ENCODE data around the gene GJD4.

The GJD4 gene

DNA sequence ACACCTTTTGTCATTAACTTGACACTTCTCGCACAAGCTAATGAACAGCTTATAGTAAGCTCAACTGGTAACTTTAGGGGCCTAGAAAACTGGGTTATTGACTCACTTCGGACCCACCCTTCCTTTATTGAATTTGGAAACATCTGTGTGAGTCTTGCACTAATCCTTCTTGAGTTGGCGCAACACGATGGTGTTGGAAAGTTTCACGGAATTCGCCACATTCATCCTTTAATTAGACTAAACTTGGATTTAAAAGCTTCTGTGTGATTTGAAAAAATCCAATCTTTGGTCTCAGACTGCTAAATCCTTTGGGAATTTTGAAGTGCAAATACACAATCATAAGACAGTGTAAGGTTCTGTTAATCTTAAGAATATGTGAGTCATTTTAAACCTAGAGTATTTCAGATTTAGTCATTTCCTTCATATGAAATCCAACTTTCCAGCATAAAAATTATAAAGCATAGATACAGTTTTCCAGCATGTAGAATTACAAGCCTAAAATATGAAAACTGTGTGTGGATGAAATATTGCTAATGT lies 21.9 kb downstream of the GJD4 start:
- peak; percentile 38 for DNase-seq (ENCODE audit: low read depth)

DNA sequence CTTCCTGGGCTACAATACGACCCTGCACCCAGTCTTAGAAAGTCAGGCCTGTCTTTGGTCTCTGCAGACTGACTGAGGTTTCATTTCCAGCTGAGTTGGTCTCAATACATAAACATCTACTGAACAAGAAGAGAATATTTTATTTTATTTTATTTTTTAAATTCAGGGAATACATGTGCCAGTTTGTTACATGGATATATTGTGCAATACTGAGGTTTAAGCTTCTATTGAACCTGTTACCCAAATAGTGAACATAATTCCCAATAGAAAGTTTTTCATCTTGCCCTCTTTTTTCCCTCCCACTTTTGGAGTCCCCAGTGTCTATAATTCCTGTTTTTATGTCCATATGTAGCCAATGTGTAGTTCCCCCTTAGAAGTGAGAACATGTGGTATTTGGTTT lies 26.3 kb downstream of the GJD4 start:
- no peak for DNase-seq (ENCODE audit: low read depth)

DNA sequence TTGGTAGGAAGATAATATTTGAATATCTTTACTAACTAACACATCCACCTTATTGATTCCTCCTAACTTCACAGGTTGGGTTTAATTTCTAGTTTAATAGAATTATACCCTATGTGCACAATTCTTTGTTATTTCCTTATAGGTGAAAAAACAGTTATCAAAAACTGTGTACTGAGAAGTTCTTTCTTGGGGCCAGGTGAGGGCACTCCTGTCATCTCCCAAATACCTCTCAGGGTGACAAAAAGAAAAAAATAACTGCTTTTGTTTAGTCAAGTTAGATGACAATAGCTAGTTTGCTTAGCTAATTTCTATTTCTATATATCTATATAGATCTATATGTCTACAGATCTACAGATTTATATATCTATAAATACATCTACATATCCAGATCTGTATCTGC lies 26.9 kb downstream of the GJD4 start:
- no peak for DNase-seq (ENCODE audit: low read depth)

DNA sequence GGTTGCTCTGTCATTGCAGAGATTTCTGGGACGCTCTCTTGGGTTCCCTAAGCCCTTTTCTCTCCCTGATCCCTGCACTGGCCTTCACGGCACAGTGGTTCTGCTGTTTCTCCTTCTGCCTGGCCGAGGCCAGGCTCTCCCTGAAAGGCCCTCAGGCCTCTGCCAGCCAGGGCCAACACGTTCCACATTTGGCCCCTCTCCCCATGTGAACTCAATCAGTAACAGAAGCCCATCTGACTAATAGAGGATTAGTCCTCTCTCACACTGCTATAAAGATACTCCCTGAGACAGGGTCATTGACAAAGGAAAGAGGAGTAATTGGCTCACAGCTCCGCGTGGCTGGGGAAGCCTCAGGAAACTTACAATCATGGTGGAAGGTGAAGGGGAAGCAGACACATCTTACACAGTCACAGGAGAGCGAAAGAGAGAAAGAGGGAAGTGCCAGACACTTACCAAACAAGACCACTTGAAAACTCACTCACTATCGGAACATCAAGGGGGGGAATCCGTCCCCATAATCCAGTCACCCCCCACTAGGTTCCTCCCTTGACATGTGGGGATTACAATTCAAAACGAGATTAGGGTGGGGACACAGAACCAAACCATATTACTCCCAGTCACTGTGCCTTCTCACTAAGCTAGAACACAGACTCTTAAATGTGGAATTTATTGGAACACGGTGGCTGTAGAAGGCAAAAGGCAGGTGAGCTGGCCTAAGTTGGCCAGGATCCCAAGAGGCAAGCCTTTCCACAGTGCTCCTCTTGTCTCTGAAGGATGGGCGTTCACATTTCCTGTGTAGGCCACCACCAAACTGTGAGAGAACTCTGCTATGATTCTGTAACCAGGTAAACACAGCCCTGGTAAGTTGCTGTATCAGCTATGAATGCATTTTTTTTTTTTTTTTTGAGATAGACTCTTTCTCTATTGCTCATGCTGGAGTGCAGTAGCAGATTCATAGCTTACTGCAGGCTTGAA lies 28.2 kb downstream of the GJD4 start:
- DNase-seq (ENCODE audit: low read depth), result no peak

DNA sequence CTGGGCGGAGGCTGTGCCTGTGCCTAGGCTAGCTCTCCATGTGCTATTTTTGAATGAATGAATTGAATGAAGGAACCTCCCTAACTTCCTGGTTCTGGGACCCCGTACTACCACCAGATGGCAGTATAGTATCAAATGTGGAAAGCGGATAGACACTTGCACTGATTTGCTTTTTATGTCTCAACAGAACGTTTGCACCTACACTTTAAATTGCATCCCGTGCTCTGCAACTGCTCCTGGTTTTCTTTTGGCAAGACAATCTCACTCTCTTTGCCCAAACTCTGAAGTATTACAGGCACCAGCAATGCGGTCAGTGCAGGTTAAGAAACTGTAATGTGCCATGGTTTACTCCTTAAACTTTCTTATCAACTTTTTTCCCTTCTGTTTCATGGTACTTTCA lies 30.4 kb downstream of the GJD4 start:
- DNase-seq (ENCODE audit: low read depth), result peak; percentile 62

DNA sequence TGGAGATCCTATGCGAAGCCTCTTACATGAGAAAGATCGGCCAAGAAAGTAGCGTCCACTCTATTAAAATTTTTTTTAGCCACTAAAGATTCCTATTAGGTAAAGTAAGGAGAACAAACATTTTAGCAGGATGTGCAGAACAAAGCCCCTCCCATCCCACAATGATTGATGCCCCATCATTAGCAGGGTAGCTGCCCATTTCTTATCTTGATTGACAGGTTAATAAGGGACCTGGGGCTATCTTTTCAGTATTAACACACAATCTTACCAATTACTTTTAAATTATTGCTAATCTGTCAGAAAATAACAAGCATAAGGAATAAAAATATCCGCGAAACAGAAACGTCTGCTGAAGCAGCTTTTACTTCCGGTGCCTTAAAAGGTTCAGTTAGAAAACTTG lies 31.8 kb downstream of the GJD4 start:
- no peak for DNase-seq (ENCODE audit: low read depth)

DNA sequence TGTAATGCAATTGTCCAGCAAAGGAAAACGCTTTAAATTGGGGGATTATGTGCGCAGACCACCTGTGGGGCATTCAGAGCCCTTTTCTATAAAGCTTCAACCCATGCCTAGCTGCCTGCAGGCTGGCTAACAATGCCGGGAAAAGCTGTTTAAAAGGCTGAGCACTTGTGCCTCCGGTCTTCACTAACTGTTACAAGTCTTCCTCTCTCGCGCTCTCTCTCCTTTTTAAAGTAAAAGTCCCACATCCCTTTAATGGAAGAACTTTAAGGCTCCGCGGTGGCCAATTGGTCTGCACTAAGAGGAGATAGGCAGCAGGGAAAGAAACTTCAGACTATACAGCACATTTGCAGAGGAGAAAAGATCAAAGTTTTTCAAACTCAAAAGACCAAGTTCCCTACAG lies 32.3 kb downstream of the GJD4 start:
- DNase-seq (ENCODE audit: low read depth), result no peak

DNA sequence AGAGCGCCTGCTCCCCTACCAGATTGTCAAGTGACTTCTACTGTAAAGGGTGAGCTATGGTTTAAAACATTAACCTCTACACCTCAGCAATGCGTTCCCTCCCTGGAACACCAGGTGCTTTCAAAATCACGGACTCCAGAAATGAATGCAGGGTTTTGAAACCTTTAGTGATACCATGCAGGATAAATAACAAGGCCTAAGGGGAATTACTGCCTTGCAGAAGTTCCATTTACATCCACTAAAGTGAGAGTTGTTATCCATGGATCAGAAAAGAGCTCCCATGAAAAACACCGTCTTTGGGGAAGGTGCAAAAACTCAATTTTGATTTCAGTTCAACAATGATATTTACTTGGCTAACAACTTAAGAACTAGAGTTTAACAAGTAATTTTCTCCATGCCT lies 33.0 kb downstream of the GJD4 start:
- no peak for DNase-seq (ENCODE audit: low read depth)

DNA sequence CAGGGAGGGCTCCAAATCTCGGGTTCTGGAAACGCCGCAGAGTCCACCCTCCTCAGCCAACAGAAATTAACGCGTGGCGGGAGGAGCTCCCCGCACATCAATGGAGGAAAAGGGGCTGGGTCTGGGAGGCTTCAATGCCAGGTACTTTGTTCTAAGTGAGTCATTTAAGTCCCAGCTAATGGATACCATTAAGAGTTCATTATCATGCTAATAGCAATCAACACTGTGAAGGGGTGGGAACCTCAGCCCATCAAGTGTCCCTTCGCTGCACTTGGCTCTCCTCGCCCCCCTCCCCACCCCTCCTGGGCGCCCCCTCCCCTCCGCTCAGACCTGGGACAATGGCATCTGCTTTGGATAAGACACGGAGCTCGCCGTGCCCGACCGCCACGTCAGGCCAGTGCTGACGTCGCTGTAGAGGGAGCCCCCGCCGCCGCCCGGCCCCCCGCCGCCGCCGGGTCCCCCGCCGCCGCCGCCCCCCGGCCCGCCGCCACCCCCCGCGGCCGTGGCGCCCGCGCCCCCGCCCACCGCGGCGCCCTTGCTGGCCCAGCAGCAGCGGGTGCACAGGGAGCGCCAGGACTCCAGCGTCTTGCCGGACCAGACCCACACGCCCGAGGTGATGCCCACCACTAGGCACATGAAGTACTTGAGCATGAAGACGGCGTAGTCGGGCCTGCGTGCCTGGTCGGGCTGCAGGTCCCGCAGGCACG lies 34.0 kb downstream of the GJD4 start:
- peak; percentile 8 for DNase-seq (ENCODE audit: low read depth)

DNA sequence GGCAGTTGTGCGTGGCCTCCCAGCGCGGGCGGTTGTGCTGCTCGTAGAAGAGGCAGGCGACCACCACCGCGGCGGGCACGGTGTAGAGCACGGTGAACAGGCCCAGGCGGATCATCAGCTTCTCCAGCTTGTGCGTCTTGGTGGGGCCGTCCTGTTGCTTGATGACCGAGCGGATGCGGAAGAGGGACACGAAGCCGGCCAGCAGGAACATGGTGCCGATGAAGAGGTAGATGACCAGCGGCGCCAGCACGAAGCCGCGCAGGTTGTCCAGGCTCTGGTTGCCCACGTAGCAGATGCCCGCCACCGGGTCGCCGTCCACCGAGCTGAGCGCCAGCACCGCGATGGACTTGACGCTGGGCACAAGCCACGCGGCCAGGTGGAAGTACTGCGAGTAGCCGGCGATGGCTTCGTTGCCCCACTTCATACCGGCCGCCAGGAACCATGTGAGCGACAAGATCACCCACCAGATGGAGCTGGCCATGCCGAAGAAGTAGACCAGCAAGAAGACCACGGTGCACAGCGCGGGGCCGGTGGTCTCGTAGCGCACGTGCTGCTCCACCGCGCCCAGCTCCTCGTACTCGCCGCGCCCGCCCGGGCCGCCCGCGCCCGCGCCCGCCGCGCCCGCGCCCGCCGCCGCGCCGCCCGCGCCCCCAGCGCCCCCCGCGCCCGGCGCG lies 34.7 kb downstream of the GJD4 start:
- peak; percentile 47 for DNase-seq (ENCODE audit: low read depth)

DNA sequence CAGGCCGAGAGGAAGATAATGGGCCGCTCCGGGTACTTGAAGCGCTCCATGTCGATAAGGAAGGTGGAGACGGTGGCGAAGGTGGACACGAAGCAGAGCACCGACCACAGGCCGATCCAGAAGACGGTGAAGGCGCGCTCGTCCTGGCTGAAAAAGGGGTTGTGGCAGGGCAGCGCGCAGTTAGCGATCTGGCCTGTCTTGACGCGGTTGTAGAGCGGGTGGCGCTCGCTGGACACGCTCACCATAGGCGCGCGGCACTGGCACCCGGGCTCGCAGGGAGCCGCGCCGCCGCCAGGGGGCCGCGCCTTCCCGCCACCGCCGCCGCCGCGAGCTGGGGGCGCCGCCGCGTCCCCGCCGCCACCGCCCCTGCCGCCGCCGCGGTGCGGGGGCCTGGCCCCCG lies 35.3 kb downstream of the GJD4 start:
- DNase-seq (ENCODE audit: low read depth), result peak; percentile 73

DNA sequence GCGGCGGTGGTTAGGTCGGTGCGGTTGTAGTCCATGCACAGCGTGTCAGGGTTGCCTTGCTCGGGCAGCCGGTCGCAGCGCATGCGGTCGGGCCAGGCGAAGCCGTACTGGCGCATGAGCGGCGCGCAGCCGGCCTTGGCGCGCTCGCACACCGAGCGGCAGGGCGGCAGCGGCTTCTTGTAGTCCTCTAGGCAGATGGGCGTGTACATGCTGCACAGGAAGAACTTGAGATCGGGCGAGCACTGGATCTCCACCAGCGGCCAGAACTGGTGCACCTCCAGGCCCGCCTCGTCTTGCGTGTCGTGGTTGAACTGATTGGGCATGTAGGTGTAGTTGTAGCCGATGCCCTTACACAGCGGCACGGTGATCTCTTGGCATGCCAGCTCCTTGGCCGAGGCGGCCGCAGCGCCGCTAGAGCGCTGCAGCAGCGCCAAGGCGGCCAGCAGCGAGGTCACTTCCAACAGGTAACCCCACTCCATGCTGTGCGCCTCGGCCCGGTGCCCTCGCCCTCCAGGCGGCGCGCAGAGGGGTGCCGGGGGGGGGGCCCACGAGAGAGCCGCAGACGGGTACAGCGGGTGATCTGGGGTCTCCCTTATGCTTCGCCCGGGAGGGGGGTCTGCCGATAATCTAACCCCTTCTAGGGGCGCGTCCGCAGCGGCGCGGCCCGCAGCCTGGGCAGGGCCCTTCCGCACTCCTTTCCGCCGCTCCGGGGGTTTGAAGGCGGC lies 36.0 kb downstream of the GJD4 start:
- DNase-seq (ENCODE audit: low read depth), result peak; percentile 90

DNA sequence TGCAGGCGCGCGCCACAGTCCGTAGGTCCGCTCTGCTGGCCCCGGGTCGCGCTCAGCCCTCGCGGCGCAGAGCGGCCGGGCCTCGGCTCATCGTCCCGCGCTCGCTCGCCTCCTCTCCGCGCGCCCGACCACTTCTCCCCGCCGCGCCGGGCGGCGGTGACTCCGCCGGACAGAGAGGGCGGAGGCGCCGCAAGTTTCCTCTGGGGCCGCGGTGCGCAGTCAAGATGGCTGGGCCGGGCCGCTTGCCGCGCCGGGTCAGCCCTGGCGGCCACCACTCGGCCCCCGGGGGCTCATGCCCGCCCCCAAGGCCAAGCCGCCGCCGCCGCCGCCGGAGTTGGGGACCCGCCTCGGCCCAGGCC lies 36.5 kb downstream of the GJD4 start:
- peak; percentile 46 for DNase-seq (ENCODE audit: low read depth)

DNA sequence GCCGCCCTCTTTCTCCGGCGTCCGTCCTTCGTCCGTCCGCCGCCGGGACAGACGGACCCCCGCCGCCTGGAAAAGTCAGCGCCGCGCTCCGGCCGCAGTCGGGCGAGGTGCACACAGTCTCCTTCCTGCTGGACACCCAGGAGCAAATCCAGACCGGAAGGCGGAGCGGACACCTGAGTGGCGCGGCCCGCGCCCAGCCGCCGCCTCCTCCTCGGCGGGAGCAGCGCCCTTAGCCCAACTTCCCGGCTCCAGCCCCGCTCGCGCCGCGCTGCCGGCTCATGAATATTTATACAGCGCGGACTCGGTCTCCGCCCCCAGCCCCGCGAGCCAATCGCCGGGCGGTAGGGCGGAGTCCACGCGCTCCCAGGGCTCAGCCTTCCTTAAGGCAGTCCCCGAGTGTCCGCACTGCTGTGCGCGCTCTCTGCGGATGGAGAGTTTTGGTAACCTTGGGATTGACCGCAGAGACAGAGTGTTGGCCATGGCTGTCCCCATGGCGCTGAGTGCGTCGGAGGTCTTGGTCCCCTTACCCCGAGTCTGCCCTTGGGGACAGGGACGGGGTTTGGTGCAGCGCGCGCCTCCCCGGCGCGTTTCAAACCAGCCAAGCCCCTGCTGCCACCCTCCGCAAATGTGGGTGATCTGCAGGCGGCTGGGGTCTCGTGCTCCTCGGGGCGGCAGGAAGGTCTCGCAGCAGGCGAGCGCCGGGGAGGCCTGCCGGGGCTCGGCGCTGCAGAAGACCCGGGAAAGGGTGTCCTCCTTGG lies 37.1 kb downstream of the GJD4 start, which contains the start of gene FZD8:
Gene FZD8 (minus strand): TSS at position 262 of the 758 bp plus-strand sequence. CDS start 867 bp downstream, outside the sequence.
- DNase-seq (ENCODE audit: low read depth), result peak; percentile 94

DNA sequence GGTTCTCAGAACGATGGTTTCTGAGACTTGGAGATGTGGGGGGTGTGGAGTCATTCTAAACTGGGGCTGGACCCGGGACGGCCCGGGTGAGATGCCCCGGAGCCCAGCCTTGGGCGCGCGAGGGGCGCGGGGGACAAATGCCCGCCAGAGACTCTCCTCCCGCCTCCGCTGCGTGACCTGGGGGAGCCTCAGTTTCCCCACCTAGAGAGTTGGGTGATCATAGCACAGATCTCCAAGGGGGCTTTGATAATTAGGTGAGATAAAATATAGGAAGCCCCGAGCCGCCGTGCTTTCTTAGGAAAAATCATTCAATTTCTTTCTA lies 37.6 kb downstream of the GJD4 start:
- DNase-seq (ENCODE audit: low read depth), result no peak

DNA sequence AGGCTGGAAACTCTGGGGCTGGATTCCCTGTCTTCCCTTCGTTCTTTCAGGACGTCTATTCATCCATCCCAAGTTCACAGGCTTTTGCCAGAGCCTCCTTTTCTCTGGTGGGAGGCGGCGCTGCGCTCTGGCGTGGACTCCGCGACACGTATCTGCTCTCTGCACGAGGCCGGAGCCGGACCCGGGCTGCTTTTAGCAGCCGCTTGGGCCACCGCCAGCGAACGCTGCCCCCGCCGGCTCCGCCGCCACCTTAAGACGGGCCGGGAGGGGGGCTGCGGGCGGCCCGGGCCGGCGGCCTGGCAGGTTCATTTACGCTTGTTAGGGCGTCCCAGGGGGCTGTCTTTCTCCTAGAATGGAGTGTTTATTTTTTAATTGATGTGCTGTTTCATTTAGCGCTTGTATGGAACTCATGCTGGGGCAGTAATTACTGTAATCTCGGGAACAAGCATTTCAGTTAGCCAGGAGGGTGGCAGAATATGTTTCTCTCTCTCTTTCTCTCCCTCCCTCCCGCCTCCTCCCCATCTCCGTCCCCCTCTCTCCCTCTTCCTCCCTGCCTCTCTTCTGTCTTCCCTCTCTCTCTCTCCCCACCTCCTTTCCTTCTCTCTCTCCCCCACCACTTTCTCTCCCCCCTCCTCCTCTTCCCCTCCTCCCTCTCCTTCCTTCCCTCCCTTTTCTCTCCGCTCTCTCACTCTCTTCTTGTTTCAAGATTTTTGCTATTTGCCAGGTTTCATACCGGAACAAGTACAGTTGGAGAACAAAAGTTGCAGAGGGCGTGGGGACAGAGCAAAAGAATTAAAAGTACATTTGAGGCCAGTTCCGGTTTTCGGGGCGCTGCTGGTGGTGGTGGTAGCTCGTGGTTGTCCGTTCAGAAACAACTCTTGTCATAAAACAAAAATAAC lies 38.3 kb downstream of the GJD4 start:
- peak; percentile 45 for DNase-seq (ENCODE audit: low read depth)

DNA sequence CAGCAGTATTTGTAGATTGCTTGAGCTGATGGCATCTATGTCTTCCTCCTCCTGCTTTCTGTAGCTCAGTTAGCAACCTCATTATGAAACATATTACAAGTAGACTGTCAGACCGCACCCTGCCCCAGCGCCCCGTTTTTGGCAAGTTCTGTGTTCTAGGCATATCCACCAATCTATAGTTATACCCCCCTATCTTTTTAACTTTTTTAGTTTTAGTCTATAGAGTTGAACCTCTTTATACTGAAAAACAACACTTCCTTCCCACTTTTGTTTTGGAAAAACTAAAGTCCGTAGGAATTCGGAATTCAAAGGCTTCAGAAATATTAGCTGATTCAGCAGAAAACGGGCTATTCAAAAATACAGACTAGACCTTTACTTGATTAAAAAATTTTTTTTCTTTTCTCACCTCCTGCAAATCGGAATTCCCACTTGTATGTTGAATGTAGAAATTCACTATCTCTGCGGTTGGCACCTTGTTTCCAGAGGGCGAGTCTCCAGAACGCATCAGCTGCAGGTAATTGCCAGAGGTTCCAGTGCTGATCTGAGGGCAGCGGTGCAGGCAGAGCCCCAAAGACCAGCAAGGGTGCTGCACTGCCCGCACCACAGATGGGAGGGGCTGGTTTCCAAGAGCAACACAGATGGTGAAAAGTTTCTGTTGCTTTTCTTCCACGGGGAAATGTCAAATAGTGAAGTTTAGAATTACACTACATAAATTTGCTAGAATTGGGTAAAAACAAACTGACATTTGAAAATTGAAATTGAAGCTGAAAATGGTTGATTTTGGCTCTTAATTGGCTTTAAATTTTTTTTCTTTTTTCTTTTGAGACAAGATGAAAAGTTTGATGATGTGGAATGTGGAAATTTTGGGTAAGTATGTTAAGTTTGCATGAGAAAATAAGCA lies 39.2 kb downstream of the GJD4 start:
- no peak for DNase-seq (ENCODE audit: low read depth)

DNA sequence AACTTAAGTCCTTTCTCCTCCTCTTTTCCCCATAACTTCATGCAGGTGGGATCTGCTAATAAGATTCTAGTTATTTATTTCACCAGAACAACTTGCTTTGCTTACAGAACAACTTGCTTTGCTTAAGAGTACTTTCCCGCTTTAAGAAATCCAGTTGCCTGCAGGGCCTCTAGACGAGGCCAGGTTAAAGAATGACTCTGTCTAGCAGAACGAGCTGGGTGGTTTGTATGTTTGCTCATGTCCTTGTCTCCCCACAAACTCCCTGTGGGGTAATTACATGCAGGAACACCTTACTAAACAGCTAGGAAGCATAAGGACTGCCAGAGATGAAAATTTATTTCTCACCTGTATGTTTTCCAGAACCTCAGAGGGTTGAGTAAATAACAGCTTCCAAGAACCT lies 45.8 kb downstream of the GJD4 start:
- no peak for DNase-seq (ENCODE audit: low read depth)

DNA sequence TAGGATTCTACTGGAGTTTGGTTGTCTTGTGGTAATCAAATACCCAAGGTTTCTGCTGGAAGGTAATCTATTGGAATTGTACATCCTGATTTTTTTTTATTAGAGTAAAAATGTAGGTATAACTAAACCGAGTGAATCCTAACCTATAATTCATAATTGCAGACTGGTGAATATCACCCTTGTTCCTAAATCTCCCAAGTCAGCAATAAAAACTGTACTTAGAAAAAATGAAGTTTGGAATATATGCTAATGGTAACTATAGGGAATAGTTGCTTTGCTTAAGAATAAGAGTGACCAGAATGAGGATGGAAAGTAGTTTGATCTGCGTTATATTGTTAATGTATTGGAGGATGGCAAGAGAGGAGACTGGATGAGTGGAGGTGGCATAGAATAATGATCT lies 47.7 kb downstream of the GJD4 start:
- DNase-seq (ENCODE audit: low read depth), result no peak

Data from iris pigment epithelial cell (primary cell).